NCI-H748 (cell line): ENCODE data around the gene OR10J4.
"Not testable (repeated sequence)": the region's sequence is repeated elsewhere in the genome, so short reads cannot be mapped to it uniquely, and the experiment has no call there.

ENCODE experiments used
- DNase-seq: peaks from one replicate; lab custom pipeline; 2025; ENCODE audit not compliant: unreplicated experiment; lab: John Stamatoyannopoulos, UW

The OR10J4 gene

DNA sequence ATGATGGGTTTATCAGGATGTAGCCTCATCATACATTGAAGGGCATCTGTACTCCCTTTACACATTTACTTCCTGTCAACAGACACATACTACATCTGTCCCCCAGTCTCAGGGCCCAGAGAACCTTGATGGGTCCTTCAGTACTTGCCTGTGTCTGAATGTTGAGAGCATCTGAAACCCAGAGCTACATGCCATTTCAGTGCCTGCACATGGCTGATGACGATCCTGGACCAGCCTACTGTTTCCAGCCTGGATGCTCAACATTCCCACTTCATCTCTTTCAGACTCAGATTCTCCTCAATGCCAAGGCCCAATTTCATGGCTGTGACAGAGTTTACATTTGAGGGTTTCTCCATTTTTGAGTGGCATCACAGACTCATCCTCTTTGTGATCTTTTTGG, at the start of gene OR10J4:
Gene OR10J4 (plus strand): TSS at position 301 of the 400 bp plus-strand sequence.
- DNase-seq = no peak

DNA sequence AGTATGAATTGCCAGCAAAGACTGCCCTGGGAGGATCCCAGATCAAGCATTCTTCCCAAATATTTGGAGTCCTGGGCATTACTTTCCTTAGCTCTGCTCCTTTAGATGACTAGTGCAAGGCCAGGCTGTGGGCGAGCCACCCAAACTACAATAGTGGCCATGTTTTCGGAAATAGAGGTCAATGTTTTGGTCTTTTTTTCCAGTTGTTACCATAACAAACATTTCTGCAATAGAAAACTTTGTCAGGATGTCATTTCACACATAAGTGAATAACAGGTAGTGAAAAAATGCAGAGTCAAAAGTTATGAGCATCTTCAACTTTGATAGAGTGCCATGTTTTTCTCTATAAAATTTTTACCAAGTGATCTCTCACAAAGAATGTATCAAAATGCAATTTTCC, 25.2 kb upstream of the OR10J4 start:
- DNase-seq = no peak

DNA sequence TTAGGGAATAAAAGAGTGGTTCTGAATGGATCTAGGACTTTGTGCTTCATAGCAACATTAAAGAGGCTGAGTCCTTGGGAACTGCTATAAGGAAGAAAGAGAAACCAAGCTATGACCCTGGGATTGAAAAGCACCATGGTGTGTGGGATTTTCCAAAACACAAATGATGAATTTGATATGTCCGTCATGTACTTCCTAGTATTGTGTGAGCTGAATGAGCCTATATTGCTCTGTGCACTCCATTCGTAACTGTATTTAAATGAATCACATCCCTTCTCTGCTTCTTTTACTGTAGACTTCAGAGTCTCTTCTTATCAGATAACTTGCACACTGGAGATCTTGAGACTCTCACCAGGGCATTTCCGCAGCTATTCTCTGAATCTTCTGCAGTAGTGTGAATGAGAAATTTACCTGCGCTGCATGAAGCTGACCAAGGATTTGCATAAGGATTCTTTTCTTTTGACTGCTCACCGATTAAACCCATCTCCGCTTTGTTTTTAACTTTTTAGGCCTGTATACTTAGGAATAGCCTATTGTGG, 23.1 kb upstream of the OR10J4 start:
- DNase-seq = no peak

DNA sequence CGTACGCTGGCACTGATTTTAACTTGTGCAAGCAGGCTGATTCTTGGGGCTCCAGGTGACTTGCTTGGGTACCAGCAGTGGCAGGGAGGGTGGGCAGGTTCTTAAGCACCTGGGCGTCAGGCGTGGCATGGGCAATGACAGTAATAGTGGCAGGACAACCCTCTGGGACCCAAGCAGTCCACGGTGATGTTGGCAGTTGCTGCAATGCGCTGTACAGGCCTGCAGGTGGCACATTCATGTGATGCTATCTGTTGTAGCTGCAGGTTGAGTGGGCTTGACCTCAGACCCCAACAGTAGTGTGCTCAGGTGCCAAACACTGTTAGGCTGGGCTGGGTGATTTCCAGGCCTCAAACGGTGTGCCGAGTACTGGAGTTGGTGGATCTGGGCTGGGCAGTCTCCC, 10.2 kb upstream of the OR10J4 start:
- no peak for DNase-seq

DNA sequence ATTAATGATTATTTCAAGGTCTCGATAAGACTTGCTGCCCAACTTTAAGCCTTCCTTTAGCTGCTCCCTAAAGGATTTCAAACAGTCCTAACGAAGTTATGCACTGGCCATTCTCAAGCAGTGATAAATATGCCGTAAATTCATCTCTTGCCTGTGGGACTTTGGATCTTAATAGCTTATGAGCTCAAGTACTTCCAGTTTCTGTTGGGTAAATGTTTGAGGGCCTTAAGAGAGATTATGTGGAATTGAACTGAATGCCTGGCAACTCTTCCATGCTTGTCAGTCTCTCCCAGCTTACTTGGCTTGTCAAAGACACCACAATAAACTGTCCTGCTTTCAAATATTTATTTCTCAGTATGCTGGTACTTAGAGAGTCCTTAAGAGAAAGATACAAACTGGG, 3.5 kb upstream of the OR10J4 start:
- DNase-seq = no peak

DNA sequence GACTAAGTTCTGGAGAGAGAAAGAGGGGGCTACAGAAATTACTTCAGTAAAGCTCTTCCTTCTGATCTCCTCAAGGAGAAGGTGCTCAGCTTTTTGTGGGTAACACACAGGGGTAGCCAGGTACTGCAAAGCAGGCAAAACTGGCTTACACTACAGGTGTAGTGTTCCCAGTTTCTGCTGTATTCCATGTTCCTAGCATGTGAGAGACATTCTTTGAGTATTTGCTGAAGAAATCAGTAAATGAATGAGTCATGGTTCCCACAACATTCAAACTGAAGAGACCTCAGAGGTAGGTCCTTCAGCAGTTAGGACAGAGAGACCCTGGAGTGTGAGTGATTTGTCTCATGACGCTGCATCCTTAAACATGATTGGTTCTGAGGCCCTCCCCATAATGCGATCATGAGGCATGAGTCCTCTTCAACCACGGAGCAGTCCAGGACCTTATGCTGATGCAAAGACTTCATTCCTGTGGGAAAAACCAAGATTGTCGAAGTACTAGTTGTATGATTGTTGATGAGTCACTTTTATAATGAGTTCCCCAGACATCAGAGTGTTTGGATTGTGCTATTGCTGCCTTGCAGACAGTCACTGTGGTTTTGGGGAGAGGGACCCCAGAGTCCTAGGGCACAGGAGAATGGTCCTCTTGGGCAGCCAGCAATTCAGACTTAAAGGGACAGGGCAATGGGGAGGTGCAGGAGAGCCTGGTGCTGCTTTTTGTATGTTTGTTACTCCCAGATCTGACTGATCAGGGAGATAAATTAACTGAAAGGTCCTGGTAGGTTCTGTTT, 2.7 kb upstream of the OR10J4 start:
- no peak for DNase-seq

DNA sequence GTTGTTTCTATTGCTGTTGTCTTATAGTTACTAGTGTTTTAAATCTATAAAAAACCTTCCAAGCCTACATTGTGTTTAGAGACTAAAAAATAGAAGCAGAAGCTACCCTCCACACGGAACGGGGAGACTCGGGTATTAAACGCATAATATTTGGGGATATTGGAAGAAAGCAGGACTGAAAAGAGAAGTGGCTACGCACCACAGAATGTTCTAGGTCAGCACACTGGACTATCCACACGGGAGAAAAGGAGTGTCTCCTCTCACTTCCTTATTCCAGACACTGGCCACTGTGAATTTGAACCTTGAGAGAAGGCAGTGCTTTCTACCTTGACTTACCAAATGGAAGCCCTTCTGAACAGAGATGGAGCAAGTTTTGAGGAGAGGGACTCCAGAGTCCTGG, 1.0 kb upstream of the OR10J4 start:
- no peak for DNase-seq

GRCh38 chr1:159436469-159436868, 4.5 kb downstream of the OR10J4 start:
- DNase-seq = no peak

DNA sequence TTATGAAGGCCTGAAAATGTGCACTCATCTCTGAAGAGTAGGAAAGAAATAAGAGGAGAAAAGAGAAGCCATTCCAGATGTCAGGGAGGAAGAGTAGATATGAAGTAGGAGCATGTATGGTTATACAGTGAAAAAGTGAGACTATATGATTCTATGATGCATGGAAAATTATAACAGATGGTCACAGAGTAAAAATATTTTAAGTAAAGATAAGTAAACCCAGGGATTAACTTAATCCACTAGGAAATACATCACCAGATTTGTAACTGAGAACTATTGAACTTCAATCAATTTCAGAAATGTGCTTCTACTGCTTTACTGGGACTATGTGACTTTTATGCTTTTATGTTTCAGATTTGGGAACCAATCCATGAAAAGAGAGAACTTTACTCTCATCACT, 7.4 kb downstream of the OR10J4 start, which contains the start of gene OR10J1:
Gene OR10J1 (plus strand): TSS at position 301 of the 400 bp plus-strand sequence. CDS start 70 bp downstream, at position 371.
- DNase-seq = no peak

DNA sequence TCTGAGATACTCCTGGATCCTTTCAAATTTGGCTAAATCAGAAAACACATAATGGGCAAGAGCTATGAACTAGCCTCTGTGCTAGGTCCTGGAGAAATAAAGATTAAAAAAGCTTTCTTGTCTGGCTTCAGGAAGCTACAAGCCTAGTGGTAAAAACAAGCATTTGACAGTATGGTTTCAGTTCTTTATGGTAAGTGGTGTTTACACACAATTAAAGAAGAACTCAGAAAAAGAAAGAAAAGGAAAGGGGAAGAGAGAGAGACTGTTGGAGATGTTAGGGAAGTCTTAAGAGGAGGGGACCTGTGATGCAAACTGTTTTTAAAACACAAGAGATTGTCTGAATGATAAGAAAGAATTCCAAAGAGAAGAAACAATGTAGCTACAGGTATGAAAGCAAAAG, 9.4 kb downstream of the OR10J4 start:
- DNase-seq = no peak

GRCh38 chr1:159442428-159442827, 10.4 kb downstream of the OR10J4 start:
- no peak for DNase-seq

DNA sequence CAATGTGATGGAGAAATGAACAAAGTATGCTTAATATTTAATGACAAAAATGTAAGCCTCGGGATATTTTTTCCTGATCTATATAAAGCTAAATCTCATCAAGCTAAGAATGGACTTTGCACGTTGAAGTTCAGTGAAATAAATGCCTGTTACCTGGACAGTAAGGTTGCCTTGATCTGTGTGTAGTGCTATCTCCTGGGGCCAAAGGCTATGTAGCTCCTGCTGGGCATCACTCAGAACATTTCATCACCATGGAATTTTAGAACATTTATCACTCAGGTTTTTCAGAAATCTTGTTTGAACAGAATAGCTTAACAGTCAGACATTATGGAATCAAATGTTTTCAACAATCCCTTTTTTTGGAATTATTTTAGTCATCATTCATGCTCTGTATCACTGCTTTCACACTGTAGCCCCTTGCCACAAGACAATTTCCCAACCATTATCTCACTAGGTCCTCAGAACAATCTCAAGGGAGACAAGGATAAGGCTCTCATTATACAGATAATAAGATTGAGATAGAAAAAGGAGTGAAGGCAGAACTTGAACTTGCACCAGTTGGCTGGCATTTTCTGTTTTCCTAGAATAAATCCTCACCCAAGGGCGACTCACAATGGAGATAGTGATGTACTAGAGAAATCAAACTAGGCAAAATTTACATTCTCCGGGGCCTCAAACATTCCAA, 11.2 kb downstream of the OR10J4 start:
- DNase-seq = no peak

DNA sequence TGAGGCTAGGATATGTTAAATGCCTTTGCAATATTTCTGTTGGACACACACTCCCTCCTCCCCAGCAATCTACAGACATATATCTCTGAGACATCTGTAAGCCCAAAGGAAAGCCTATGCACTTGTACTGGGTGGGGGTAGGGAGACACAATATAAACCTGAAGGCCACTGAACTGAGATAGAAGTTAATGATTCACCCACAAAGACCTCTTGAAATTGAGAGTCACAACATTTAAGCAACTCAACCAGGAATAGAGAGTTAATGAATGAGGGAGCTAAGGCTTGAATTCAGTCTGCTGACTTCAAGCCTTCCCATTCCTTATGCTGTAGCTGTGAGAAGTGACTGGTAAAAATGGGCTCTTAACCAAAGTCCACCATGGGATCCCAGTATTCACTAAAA, 12.5 kb downstream of the OR10J4 start:
- DNase-seq = no peak

- no peak for DNase-seq
Observed at GRCh38 chr1:159448181-159448580, 16.2 kb downstream of the OR10J4 start.

- not testable (repeated sequence) for DNase-seq
Observed at GRCh38 chr1:159449605-159450004, 17.6 kb downstream of the OR10J4 start.

DNA sequence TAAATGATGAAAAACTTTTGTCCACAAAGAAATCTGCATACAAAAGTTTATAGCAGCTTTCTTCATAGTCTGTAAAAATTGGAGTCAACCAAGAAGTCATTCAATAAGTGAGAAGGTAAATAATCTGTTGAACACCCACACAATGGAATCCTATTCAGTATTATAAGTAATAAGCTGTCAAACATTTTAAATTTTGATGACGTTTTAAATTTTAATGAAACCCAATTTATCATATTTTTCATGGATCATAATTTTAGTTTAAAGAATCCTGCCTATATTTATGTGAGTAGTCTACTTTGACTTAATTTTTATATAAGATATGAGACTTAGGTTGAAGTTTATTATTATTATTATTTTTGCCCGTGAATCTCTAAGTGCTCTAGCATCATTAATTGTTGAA, 27.5 kb downstream of the OR10J4 start:
- DNase-seq = no peak

DNA sequence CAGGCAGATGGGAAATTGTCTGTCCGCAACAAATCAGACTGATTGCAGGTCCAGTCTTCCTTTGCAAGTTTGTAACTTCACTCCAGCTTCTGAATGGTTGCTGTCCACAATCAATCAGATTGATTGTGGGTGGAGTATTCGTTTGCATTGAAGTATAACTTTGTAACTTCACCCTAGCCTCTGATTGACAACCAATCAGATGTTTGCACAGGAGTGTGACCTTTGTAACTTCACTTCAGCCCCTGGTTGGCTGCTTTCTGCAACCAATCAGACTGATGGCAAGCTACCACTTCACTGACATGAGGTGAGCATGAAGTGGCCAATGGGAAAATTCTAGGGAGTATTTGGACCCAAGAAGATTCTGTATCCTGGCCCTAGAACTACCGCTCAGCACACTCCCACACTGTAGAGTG, 33.2 kb downstream of the OR10J4 start:
- no peak for DNase-seq

DNA sequence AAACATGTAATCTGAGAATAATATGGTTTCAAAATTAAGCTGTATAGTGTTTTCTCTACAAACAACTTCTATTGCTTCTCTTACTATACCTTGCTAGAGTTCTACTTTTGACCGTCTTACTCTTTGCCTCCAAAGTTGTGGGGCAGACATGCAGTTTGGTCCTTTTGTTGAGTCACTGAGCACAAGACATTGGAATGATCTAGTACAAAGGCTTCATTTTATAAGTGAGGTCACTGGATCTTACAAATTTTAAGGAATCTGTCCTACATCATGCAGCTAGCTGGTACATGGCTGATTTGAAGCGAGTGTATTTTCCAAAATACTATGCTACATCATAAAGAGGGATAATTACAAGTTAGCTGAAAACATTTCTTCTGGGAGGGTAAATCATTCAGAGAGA, 36.3 kb downstream of the OR10J4 start:
- no peak for DNase-seq

DNA sequence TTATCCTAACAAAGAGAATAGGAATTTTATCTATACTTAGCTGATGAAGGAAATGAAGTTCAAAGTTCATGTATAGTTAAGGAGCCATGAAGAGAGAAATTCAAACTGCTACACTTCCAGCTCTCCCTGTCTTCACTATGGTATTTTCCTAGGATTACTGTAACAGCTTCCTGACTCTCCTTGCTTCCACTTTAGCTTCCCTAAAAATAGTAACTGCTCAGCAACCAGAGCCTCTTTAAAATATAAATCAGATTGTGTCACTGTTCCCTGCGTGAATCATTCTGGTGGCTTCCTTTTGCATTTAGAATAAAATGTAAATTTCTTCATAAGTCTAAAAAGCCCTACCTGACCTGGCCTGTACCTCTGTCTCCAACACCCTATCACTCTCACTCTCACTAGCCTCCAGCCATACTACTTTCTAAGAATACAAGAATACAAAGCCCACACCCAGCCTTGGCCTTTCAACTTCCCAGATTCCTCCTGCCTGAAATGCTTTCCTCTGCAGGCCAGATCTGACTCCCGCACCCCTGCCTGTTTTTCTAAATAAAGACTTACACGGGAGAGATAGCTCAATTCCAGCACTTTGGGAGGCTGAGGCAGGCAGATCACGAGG, 38.0 kb downstream of the OR10J4 start:
- no peak for DNase-seq

- no peak for DNase-seq
Observed at GRCh38 chr1:159473335-159473734, 41.3 kb downstream of the OR10J4 start.

- no peak for DNase-seq
Observed at GRCh38 chr1:159474926-159475325, 42.9 kb downstream of the OR10J4 start.
